ENCODE data around the gene KDM5B. TPM values are rescaled to one million over a fixed set of nuclear protein-coding genes. Genes with fewer than 3 reads are reported as not detected.

Gene KDM5B
- total and polyA plus RNA-seq, 2 experiments from 2014 or later, result 175 to 202 TPM

- Mint-ChIP-seq H3K27ac (no peak overlapping the region), H3K27me3 (ENCODE audit: insufficient read depth, low read depth, poor library complexity) (peaks cover 2% of the 10 kb centered on the region), H3K9me3 (no peaks in the 10 kb centered on the region), H3K36me3 (ENCODE audit: low read depth) (no peaks in the 10 kb centered on the region; the same call in 2 of the 3 replicates), H3K4me3 (no peak overlapping the region), H3K4me1 (peaks cover 3% of the 10 kb centered on the region; the same call in 1 of the 3 replicates)
- no peak for DNase-seq (ENCODE audit: low spot score)
- no peak overlapping the region for H3K27ac ChIP-seq (ENCODE audit: low read depth)
- H2AFZ ChIP-seq, result no peak overlapping the region
- no peaks in the 10 kb centered on the region for H3K9me2 ChIP-seq (ENCODE audit: insufficient read depth)
- H4K20me1 ChIP-seq (replicated peaks; ENCODE audit: insufficient read depth), result peaks cover 28% of the 10 kb centered on the region; the same call in 1 of the 2 replicates
- no peak overlapping the region for H3K4me2 ChIP-seq
- no peaks in the 10 kb centered on the region for H3K27me3 ChIP-seq (ENCODE audit: insufficient read depth)
- ATAC-seq, result no peak
- no peaks in the 10 kb centered on the region for H3K36me3 ChIP-seq (ENCODE audit: insufficient read depth)
- H3K79me2 ChIP-seq (replicated peaks; ENCODE audit: insufficient read depth), result no peaks in the 10 kb centered on the region
- H3K4me1 ChIP-seq (ENCODE audit: insufficient read depth), result peaks cover 4% of the 10 kb centered on the region; the same call in 1 of the 2 replicates
- H3K4me3 ChIP-seq, result no peak overlapping the region
- no peak for TF ChIP-seq ZNF114 (CRISPR knock-in tag; IDR thresholded peaks at IDR 0.05)
- TF ChIP-seq EZH2phosphoT487 (IDR thresholded peaks at IDR 0.05; ENCODE audit: unreplicated experiment), result no peak
- TF ChIP-seq, protein P1, sequence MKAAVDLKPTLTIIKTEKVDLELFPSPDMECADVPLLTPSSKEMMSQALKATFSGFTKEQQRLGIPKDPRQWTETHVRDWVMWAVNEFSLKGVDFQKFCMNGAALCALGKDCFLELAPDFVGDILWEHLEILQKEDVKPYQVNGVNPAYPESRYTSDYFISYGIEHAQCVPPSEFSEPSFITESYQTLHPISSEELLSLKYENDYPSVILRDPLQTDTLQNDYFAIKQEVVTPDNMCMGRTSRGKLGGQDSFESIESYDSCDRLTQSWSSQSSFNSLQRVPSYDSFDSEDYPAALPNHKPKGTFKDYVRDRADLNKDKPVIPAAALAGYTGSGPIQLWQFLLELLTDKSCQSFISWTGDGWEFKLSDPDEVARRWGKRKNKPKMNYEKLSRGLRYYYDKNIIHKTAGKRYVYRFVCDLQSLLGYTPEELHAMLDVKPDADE (IDR thresholded peaks at IDR 0.05), result no peak
- TF ChIP-seq, protein P2, sequence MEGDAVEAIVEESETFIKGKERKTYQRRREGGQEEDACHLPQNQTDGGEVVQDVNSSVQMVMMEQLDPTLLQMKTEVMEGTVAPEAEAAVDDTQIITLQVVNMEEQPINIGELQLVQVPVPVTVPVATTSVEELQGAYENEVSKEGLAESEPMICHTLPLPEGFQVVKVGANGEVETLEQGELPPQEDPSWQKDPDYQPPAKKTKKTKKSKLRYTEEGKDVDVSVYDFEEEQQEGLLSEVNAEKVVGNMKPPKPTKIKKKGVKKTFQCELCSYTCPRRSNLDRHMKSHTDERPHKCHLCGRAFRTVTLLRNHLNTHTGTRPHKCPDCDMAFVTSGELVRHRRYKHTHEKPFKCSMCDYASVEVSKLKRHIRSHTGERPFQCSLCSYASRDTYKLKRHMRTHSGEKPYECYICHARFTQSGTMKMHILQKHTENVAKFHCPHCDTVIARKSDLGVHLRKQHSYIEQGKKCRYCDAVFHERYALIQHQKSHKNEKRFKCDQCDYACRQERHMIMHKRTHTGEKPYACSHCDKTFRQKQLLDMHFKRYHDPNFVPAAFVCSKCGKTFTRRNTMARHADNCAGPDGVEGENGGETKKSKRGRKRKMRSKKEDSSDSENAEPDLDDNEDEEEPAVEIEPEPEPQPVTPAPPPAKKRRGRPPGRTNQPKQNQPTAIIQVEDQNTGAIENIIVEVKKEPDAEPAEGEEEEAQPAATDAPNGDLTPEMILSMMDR (conservative IDR thresholded peaks at IDR 0.05; ENCODE audit: low read depth in 2 of 2), result no peak
- no peak for TF ChIP-seq STAT1 (IDR thresholded peaks at IDR 0.05; ENCODE audit: unreplicated experiment)
- no peak for TF ChIP-seq ZNF331 (CRISPR knock-in tag; IDR thresholded peaks at IDR 0.05; ENCODE audit: low read depth)
- TF ChIP-seq POLR2AphosphoS5 (IDR thresholded peaks at IDR 0.05; ENCODE audit: low read depth), result no peak
- TF ChIP-seq CREB1 (CRISPR knock-in tag; IDR thresholded peaks at IDR 0.05; ENCODE audit: low read depth), result no peak
- no peak for TF ChIP-seq JUNB (IDR thresholded peaks at IDR 0.05; ENCODE audit: unreplicated experiment)
- TF ChIP-seq REST (IDR thresholded peaks at IDR 0.05; ENCODE audit: unreplicated experiment), result no peak
- H3F3A ChIP-seq (replicated peaks; ENCODE audit: low read depth), result 0 out of 2 replicates have a peak, but pooled peaks cover 2% of the 10 kb centered on the region
Observed at GRCh38 chr1:202698276-202698675, 109.9 kb downstream of the KDM5B start.
